HTERT RPE-1 (cell line): ENCODE results near the gene CPA5.
"Not testable (repeated sequence)": the region's sequence is repeated elsewhere in the genome, so short reads cannot be mapped to it uniquely, and the experiment has no call there.

Source experiments
- in situ Hi-C: fragments of 300-500 bp; cut with MboI; formaldehyde crosslinking; loops from 4 replicates; pipeline ENCODE4 v1.14.3; 2020; ENCODE audit warnings: low sequenced_read_pairs

The CPA5 gene, protein sequence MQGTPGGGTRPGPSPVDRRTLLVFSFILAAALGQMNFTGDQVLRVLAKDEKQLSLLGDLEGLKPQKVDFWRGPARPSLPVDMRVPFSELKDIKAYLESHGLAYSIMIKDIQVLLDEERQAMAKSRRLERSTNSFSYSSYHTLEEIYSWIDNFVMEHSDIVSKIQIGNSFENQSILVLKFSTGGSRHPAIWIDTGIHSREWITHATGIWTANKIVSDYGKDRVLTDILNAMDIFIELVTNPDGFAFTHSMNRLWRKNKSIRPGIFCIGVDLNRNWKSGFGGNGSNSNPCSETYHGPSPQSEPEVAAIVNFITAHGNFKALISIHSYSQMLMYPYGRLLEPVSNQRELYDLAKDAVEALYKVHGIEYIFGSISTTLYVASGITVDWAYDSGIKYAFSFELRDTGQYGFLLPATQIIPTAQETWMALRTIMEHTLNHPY

DNA sequence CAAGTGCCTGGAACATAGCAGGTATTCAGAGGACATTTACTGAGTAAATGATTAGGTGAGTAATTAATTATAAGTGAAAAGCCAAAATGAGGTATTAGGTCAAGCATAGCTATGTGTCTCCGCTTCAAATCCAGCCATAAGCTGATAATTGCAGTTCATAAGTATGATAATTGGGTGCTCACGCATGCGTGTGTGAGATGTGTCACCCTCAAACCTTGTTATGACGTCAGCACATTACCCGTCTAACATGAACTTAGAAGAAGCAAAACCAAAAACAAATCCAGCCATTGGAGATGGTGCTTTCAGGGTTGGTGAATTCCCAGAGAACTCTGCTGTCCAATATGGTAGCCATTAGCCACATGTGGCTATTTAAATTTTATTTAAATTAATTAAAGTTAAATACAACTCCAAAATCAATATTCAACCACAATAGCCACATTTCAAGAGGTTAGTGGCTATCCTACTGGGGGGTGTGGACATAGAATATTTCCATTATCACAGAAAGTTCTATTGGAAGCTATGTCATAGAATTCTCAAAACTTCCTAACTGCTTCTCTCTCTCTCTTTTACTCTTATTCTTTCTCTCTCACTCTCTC lies at the start of gene CPA5:
Gene CPA5, plus strand, starts transcription at position 546 of the 596 bp plus-strand sequence. CDS start 1,670 bp downstream, outside the sequence.
- in situ Hi-C loops = no loop called here

DNA sequence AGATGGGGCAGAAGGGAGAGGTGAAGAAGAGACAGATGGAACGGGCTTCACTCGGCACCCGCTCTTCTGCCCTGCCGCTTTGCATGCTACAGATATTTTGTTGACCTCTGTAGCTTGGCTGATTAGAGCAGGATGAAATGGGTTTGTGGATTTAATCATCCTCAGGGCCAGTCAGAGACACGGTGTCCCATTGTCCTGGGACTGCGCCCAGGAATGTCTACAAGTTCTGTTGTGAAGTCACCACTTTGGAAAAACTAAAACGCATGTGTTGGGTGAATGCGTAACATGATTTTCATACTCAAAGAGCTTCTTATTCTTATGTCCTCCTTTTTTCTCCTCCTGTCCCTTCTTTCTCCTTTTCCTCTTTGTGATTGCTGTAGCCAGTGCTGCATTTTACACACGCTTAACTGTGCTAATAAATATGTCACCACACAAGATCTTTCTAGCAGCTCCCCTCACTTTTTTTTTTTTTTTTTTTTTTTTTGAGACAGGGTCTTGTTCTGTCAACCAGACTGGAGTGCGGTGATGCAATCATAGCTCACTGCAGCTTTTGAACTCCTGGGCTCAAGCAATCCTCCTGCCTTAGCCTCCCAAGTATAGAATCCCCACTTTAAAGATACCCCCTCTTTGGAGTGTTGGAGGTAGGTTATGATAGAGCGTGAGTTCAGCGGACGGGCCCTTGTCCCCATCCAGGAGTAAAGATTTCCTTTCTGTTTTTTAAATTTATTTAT lies 48.2 kb upstream of the CPA5 start:
- in situ Hi-C loops = no loop called here

DNA sequence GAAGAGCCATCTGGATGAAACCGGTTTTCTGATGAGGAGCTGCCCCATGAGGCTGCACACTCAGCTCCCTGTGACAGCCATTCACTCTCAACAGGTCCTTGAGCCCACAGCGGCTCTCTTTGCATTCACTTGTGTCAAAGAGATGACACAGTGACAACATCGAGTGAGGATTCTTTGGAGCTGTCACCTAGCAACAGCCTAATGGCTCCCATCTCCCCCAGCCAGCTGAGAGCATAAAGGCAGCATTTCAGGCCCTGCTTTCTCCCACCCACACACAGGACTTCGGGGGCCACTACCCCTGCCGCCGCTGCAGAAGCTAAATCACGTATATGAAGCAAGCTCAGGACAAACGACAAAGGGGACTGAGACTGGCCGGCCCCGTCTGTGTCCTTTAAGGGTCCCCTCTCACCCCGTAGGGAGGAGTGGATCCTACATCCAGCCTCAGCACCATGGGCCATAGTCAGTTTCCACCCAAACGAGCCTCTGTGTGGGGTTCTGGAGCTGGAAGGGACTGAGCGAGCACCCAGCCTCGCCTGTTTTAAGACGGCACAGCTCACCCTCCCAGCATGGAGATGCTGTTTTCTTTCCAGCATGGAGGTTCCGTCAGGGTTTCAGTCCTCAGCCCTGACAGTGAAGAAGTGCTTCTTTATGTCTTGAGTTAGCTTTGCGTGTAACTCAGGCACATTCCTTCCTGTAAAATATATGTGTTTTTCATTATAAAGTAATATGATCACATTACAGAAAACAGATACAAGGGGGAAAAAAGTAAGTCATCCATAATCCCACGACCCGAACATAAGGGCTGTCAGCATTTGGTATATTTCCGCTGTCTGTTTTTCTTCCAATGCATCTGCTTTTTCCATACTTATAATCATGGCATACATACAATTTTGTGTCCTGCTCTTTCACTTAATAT lies 46.7 kb upstream of the CPA5 start:
- in situ Hi-C loops = no loop called here

DNA sequence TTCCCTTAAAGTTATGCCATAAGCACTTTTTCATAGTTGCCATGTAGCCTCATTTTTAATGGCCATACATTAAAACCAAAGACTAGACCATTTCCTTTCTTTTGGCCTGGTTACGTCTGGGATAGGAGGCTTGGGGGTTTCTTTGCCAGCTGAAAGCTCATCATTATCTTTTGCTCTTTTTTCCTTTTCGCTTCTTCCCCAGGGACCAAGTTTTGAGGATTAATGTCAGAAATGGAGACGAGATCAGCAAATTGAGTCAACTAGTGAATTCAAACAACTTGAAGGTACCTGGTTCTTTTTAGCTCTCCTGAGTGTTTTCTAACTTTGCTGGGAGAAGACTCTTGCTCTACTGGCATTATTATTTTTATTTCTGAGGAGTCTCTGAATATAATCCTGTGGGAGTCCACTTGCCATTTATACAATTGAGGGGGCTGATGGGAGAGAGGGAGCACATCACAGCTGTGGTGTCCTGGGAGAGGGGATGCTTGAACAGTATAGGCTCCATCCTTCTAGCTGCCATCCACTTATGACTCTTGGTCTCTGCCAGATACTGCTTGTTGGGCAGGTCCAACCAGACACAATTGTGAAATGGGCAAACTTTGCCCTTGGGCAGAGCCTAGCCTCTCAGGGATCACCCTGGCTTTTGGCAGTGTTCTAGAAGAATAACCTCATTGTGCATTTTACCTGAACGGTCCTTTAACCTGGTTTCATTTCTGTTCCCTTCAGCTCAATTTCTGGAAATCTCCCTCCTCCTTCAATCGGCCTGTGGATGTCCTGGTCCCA lies 45.9 kb upstream of the CPA5 start:
- in situ Hi-C loops = no loop called here

DNA sequence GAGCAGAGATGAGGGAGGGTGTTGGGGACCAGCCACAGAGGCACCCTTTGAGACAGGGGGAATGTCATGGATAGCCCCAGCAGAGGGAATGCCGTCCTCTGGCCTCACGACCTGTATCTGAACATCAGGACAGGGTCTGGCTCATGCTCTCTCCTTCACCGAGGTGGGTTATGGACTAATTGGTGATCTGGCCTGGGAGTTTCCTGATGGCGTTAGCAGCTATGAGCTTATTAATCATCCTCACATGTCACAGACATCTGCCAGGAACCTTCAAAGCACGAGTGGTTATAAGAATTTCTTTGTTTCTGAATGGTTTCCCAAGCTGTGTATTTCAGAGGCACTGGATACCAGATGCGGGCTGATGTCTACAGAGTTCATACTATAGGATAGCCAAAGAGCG lies 44.8 kb upstream of the CPA5 start:
- in situ Hi-C loops = no loop called here

DNA sequence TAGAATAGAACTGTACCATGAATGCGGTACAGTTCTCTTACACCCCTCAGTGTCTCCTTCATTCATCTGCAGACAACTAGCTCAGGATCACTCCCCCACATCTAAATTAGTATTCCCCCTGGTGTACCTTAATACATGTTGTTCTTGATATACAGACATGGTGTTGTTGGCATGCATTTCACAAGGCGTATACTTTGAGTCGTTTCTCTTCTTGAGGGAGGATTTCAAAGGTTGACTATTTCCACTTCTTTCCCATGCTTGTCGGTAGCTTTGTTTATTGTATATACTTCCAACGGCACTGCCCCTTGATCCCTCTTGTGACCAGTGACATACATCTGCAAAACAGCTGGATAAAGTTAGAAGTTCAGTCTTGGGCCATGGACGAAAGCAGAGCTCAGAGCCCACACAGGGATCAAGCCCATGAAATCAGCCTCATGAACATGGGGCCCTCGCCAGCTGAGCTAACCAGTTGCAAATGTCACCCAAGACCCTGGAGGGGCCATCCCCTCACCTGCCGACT lies 43.1 kb upstream of the CPA5 start:
- in situ Hi-C loops = no loop called here

DNA sequence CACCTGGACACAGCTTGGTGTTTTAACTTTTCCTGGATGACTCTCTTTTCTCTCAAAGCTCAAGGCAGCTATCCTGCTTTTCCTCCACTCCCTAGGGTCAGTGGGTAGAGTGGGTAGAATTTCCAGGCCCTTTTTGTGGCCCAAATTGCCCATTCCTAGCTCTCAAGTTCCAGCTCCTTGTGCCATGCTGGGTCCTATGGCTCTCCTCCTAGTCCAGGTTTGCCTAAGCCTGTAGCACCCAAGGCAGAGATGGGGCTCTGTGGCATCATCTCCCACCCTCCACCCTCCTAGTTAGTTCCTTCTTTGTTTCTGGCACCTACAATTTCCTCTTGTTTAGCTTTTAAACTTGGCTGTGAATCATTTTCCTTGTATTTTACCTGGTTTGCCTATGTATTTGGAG lies 42.0 kb upstream of the CPA5 start:
- in situ Hi-C loops = no loop called here

DNA sequence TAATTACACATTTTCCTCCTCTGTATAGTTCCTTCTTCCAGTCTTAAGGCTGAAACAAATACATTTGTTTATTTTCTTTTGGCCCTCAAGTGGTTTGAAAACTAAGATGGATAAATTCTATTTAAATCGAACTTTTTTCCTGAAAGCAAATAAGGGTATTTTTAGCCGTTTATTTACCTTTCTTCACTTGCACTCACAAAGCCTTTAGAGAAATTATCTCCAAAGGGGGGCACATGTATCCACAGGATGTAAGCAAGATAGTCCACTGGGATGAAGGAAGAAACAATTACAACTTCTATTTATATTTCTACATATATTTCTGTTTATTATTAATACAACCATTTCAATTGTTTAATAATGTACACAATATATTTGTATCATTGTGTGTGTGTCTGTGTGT lies 41.5 kb upstream of the CPA5 start:
- in situ Hi-C loops = no loop called here

DNA sequence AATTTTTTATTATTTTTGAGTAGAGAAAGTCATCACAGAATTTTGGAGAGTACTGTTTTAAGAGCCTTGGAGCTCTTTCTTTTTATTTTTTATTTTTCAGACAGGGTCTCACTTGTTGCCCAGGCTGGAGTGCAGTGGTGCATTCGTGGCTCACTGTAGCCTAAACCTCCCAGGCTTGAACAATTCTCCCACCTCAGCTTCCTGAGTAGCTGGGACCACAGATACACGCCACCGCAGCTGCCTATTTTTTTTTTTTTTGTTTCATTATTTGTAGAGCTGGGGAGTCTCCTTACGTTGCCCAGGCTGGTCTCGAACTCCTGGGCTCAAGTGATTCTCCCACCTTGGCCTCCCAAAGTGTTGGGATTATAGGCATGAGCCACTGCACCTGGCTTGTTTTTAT lies 41.1 kb upstream of the CPA5 start:
- in situ Hi-C loops = no loop called here

DNA sequence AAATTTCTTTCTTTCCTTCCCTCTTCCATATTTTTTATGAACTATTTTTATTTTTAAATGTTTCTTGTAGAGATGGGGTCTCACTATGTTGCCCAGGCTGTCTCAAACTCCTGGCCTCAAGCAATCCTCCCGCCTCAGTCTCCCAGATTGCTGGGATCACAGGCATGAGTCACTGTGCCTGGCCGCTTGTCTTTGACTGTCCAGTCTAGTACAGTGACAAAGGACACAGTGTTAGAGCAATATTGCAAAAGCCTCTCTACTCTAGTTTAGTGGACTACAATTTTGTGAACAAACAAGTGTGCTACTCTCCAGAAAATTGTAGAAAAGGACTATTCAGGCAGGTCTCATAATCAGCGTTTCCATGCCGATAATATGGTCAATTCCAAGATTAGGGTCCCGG lies 40.6 kb upstream of the CPA5 start:
- in situ Hi-C loops = no loop called here

DNA sequence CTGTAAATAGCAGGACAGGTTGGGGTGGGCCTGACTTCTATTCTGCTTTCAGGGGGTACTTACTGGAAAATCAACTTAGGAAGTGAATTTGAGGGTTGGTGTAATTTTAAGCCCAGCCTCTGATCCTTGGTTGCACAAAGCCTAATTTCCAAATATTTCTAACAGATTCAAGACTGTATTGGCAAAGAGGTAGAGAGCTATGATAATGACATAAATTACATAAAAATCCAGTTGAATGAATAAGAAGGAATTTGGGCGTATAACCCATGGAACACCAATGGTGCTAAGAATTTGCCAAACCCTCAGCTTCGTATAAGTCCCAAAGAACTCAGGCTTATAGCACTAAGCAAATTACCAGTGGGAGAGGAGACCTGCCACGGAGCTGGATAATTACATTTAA lies 39.7 kb upstream of the CPA5 start:
- in situ Hi-C loops = no loop called here

DNA sequence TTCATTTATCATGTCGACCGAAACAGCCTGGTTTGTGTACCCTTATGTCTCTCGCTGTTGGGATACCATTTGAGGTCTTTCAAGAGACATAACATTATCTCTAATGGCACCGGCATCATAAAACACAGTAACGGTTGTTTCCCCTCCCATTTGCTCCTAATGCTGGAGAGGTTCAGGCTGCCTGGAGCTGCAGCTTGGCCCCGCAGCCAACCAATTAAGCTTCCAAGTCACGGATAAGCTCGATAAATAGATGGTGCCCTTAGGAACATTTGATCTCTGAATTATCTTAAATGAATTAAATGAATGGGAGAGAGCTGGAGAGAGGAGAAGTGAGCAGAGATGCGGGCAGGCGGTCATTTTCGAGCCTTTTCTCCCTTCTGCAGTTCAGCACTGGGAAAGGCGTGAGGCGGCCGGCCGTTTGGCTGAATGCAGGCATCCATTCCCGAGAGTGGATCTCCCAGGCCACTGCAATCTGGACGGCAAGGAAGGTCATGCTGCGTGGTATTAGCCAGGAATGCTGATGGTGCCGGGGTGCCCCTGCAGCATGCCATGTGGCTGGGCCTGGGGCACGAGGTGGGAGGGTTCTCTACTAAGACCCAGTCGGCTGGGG lies 39.1 kb upstream of the CPA5 start:
- in situ Hi-C loops = no loop called here

DNA sequence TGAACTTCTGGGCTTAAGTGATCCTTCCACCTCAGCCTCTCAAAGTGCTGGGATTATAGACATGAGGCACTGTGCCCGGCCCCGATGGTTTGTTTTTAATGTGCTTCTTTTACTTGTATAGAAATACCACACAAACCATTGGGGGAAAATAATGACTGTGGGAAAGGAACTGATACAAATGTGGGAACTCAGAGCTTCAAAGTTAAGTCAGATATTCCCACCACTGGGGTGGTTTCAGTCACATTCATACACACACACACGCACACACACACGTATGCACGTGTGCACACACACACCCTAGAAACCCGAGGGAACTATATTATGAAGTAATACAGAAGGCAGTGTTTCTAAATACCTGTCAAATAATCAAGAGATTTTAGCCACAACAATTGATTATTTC lies 34.6 kb upstream of the CPA5 start:
- in situ Hi-C loops = no loop called here

DNA sequence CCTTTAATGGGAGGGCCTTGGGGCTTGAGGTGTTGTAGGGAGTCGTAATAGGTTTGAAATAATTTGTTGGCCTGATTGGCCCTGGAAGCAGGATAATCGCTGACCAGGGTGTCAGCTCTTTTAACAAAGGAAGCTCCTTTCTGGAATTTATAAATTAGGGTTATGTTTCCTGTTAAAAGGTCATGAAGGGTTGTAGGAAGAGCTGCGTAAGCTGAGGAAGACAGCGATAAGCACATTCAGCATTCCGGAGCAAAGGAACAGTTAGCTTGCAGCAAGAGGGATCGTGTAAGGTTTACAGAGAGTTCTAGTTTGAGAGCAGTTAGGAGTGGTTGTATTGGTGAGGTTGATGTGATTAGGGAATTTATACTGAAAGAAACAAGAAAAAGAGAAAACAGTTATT lies 30.3 kb upstream of the CPA5 start:
- in situ Hi-C loops = no loop called here

DNA sequence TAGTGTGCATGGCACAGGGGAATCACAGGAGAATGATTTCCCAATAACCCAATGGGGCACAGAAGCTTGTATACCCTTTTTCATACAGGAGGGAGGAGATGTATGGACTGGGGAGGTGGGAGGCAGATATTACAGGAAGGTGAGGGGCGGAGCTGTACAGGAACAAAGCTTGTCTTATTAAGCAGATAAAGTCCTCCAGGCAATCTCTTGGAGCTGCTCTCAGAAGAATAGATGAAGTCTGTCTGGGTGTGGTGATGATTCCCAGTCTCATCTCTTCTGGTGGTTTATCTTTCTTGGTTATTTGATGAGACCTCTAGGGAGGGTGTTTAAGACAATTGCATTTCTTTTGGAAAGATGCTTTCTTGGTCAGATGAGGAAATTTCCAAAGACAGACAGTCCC lies 25.1 kb upstream of the CPA5 start:
- in situ Hi-C loops = no loop called here

DNA sequence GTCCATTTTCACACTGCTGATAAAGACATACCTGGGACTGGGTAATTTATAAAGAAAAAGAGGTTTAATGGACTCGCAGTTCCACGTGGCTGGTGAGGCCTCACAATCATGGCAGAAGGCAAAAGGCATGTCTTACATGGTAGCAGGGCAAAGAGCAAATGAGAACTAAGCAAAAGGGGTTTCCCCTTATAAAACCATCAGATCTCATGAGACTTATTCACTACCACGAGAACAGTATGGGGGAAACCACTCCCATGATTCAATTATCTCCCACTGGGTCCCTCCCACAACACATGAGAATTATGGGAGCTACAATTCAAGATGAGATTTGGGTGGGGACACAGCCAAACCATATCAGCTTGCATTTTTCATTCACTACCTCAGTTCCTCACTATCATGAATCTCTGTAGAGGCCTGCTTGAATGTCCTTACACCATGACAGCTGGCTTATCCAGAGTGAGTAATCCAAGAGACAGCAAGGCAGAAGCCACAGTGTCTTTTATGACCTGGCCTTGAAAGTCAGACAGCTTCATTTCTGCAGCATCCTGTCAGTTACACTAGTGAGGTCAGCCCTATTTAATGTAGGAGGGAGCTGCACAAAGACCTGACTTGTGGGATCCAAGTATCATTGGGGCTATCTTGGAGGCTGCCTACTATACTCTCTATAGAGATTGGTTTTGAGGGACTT lies 22.9 kb upstream of the CPA5 start:
- in situ Hi-C loops = not testable (repeated sequence)

DNA sequence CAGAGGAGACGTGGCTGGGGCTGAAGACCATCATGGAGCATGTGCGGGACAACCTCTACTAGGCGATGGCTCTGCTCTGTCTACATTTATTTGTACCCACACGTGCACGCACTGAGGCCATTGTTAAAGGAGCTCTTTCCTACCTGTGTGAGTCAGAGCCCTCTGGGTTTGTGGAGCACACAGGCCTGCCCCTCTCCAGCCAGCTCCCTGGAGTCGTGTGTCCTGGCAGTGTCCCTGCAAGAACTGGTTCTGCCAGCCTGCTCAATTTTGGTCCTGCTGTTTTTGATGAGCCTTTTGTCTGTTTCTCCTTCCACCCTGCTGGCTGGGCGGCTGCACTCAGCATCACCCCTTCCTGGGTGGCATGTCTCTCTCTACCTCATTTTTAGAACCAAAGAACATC lies 22.0 kb upstream of the CPA5 start:
- in situ Hi-C loops = no loop called here

DNA sequence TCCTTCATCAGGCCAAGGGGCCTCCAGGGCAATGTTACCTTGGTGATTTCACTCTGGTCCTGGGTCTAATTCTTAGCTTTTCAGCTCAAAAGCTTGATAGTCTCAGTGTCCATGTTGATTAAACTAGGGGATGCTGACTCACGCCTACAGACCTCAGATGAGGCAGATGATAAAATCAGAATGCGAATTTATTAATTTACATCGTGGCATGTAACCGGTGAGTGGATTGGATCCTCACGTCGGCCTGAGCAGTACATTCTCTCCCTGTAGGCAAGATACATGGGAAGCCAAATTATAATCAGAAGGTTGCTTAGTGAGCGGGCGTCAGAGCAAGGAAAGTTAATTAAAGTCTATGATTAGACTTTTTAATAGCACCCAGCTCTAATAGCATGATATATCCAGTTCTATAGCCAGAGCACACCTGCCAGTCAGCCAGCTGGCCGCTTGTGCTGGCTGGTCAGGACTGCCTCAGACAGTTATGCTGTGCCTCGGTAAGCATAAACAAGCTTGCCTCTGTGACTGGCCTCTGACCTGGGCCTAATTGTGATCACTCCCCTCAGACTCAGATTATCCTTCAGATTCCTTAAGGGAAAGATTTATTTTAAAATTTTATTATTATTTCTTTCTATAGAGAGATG lies 20.2 kb upstream of the CPA5 start:
- in situ Hi-C loops = no loop called here
